T-helper 1 cell treated with Interleukin-12 subunit alpha and Interleukin-12 subunit beta and Interleukin-4 antibody, amounts not matched to agents 30 ng/mL and 1 ng/mL, for 36 hours (primary cell): ENCODE data around the gene SCGB3A2. TPM values are rescaled to one million over a fixed set of nuclear protein-coding genes. Genes with fewer than 3 reads are reported as not detected.

Experiments
- intact Hi-C: fragments of 100-400 bp; cut with micrococcal nuclease; formaldehyde crosslinking; loops from one replicate; pipeline ENCODE4 v1.15.1; 2024
- total RNA-seq: library from RNA; stranded (reverse); gene quantifications from 2 replicates; pipeline ENCODE4 v1.2.3, GENCODE V29; 2022

SCGB3A2 gene
- not detected in 2 replicates for total RNA-seq

GRCh38 chr5:147878066-147878759 is at the start of gene SCGB3A2:
SCGB3A2 (plus strand) TSS chr5:147878711; CDS start chr5:147878804, 93 bp downstream.
- intact Hi-C loops, result no loop called here

DNA sequence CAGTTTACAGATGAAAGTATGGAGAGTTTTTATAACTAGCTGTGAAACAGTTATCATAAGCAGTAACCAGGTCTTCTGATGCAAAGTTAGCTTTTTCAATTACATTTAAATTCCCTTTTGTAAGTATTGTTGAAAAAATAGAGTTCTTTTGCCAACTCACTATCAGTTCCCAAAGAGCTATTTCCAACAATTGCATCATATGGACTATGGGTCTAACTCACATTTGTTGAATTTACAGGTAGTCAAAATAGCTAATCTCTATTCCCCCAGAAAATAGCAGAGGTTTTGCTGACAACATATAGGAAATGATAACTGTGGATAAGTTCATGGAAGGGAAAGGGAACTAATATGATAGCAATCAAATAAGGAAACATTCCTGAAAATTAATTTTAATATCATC is 48.5 kb upstream of the SCGB3A2 start:
- intact Hi-C loops, result no loop called here

GRCh38 chr5:147831465-147831864 is 47.0 kb upstream of the SCGB3A2 start, which contains the start of gene SPINK1:
SPINK1 (minus strand) TSS chr5:147831671; CDS start chr5:147831577, 94 bp downstream.
- intact Hi-C loops, result no loop called here

GRCh38 chr5:147832541-147832940 is 46.0 kb upstream of the SCGB3A2 start:
- intact Hi-C loops, result no loop called here

- intact Hi-C loops, result no loop called here
Observed at GRCh38 chr5:147835386-147835798, 43.1 kb upstream of the SCGB3A2 start.

DNA sequence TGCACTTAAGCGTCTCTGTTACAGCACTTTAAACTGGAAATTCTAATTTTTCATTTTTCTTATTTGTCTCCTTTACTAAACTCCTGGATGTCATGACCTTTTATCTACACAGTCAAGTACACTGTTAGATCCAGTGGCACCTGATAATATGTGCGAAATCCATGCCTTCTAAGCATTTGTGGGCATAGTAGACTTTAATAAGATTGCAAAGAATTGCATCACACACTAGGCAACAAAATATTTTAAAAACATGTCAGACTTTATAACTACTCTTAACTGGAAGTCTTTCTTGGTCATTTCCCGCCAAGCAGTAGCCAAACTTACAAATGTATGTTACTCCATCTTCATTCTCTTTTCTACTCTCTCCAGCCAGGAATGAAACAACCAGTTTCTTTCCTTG is 42.1 kb upstream of the SCGB3A2 start:
- intact Hi-C loops, result no loop called here

DNA sequence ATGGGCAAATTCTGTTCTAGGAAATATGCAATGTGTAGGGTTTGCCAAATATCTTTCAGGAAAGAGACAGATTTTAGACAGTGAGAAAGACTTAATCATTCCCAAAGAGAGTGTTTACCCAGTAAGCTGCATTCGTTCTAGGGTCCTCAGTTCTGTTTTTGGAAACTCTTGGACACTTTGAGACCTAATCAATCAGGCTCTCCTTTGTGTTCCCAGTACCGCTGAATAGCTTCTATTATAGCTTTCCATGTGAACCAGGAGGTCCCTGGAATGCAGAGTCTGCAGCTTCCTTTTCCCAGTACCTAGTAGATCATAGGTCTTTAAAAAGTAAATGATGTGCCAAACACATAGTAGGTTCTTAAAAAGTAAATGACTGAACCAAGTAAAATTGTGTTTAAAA is 35.6 kb upstream of the SCGB3A2 start:
- intact Hi-C loops, result no loop called here

GRCh38 chr5:147844846-147845245 is 33.7 kb upstream of the SCGB3A2 start:
- intact Hi-C loops, result no loop called here

- intact Hi-C loops, result no loop called here
Observed at GRCh38 chr5:147845618-147846017, 32.9 kb upstream of the SCGB3A2 start.

DNA sequence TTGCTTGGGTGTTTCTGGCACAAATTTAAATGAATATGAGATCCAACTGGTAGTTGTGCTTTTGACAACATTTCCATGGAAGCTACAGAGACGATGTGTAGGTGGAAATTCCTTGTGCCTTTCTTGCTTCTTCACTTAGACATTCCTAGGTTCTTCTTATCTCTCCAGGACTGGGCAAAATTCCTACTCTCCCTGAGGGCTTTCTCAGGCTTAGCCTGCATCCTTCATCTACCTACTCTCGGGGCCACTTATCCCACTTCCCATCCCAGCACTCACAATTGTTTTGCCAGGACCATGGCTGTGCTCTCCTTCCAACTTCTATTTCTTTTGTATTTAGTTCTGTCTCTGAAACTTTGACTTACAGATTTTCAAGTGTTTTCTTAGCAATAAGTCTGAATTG is 29.3 kb upstream of the SCGB3A2 start:
- intact Hi-C loops, result no loop called here

DNA sequence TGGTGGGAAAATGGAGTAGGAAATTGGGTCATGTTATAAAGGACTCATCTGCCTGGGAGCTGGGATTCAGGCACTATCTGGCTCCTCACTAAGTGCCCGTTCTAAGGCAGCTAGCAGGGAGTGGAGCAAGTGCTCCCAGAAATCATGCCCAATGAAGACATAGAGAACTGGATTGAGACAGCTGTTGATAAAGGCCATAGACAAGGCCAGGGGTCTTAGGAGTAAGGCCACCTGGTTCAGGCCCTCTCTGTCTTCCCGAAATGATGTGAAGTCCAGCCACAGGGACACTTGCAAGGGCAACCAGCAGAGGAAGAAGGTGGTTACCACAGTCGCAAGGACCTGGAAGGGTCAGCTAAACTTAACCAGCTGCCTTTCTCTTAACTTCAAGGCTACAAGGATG is 26.9 kb upstream of the SCGB3A2 start:
- intact Hi-C loops, result no loop called here

DNA sequence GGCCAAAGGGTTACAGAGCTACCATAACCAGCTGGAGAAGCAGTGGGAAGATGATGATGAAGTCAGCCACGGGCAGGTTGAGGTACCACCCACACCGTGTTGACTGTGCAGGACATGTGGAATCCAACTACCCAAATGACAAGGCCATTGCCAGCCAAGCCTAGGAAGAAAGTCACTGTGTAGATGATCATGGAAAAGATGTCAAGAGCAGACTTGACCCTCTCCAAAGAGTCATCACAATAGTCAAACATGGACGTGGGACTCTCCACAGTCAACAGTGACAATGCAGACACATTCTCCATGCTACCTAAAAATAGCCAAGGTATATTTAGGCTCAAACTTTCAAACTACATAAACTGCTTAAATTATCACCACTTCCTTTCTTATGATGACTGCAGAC is 26.1 kb upstream of the SCGB3A2 start:
- intact Hi-C loops, result no loop called here

DNA sequence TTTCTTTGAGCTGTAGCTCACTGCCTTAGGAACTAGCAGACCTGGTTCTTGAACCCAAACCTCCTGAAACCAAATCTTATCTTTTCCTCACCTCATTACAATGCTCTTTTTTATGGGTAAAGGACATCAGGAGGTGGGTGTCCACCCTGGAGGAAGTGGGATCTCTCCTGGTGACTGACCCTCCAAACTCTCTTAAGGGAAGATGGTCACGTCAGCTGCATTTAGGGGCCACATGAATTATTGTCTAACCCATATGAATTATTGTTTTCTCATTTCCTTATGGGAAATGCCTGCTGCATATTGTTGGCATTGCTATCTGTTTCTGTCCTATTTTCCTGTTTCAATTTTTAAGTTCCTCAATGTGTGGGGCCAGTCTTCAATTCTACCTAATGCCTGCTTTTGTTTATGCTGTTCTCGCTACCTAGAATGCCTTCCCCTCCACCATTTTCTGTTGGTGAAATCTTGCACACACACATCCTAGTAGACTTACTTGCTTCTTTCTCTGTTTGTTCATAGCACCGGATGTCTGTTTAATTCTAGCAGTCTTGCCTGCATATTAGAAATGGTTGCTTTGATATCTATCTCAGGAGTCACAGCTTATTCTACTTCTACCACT is 25.0 kb upstream of the SCGB3A2 start:
- intact Hi-C loops, result no loop called here

GRCh38 chr5:147854331-147854730 is 24.2 kb upstream of the SCGB3A2 start:
- intact Hi-C loops, result no loop called here

GRCh38 chr5:147854894-147855773 is 23.4 kb upstream of the SCGB3A2 start:
- intact Hi-C loops, result no loop called here

GRCh38 chr5:147855774-147856069 is 22.8 kb upstream of the SCGB3A2 start:
- intact Hi-C loops, result loop anchor here (2.0 kb wide), 1 partner anchor 79 kb away; no protein-coding TSS in a partner anchor

DNA sequence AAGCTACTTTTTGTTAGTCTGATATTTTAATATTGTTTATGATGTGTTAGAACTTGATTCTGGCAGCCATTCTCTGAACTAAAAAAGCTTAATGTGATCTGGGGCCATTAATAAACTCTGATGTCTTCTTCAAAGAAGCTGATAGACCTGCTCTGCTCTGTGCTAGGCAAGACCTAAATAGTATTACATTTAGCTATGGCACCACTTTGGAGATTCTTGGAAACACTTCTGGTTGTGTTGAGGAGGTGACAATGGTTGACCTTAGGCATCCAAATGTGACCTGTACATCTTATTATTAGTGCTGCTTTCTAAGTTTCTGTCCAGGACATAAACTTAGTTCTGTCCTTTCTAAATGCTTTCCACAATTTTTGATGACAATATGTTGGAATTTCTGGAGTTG is 21.7 kb upstream of the SCGB3A2 start:
- intact Hi-C loops, result loop anchor here (1.0 to 2.0 kb wide), 3 partner anchors 78 to 518 kb away; no protein-coding TSS in a partner anchor

DNA sequence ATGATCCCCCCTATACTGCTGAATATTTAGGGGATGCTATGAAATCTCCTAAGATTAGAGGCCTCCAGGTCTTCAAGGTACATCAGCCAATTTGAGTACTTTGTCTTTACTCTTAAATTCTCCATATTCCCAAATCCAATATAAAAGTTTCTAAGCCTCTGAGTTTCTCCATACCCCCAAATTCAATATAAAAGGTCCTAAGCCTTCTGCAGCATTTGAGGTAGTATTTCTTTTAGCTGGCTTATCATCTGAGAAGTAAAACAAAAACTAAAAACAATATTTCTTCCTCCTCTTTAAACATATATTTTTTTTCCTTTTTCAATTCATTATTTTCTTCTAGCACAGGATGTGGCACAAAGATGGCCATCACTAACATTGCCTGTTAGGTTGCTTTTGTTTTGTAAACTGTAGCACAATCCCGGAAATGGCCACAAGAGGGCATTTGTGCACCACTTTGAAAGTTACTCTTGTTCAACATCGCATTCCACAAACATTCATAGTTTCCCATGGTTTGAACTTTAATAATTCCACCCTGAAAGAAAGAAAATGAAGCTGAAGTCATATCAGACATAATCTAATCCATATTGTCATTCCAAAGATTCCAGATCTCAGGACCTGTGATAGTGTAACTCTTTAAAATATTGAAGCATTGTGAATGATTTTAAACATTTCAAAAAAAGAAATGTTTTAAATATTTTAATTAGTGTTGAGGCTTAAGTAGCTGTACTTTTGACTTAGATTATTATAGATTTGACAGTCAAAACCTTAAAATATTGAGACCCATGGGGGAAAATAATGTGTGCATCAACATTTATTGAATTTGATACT is 21.0 kb upstream of the SCGB3A2 start:
- intact Hi-C loops, result loop anchor here (1.0 to 2.0 kb wide), 3 partner anchors 77 to 517 kb away; no protein-coding TSS in a partner anchor

DNA sequence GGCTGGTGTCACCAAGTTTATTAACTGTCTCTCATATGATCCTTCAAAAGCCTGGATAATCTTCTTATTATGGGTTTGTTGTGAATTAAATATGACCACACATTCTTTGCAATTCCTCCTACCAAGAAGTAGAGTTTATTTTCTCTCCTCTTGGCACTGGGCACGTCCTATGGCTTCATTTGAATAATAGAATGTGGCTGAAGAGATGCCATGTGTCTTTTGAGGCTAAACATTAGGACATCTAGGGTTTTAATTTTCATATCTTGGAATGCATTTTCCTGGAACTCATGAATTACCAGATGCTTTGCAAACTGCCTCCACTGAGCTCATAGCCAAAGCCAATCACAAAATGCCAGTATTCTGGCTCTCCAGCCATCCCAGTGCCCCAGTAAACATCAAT is 19.9 kb upstream of the SCGB3A2 start:
- intact Hi-C loops, result no loop called here

- intact Hi-C loops, result no loop called here
Observed at GRCh38 chr5:147859962-147860640, 18.4 kb upstream of the SCGB3A2 start.

DNA sequence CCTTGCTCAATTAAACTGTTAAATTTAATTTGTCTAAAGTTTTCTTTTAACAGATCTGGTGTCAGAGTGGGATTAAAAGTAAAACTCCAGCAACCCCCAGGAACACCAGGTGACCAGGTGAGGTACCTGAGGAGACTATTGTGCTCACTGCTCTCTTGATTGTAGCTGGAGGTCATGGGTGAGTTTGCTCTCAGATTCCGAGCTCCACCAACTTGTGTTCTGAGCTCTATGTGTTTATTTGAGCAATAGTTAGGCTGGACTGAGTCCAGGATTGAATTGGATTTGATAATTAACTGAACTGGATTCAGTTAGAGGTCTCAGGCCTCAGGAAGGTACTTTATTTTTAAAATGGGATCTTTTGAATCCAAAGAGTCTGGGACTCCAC is 17.9 kb upstream of the SCGB3A2 start:
- intact Hi-C loops, result no loop called here
